ENCODE data around the gene EVC.
"Not testable (repeated sequence)": the region's sequence is repeated elsewhere in the genome, so short reads cannot be mapped to it uniquely, and the experiment has no call there.

The EVC gene

GRCh38 chr4:5816851-5817375 is 105.9 kb downstream of the EVC start:
- no peak for FAIRE-seq

GRCh38 chr4:5821665-5822358 is 110.8 kb downstream of the EVC start:
- FAIRE-seq: no peak

- FAIRE-seq: no peak
Observed at GRCh38 chr4:5822619-5823018, 111.6 kb downstream of the EVC start.

- no peak for FAIRE-seq
Observed at GRCh38 chr4:5823542-5824211, 112.7 kb downstream of the EVC start.

- no peak for FAIRE-seq
Observed at GRCh38 chr4:5824227-5824626, 113.2 kb downstream of the EVC start.

- FAIRE-seq: no peak
Observed at GRCh38 chr4:5824635-5825034, 113.6 kb downstream of the EVC start.

- no peak for FAIRE-seq
Observed at GRCh38 chr4:5825321-5826041, 114.5 kb downstream of the EVC start.

- FAIRE-seq: no peak
Observed at GRCh38 chr4:5826437-5827107, 115.6 kb downstream of the EVC start.

GRCh38 chr4:5827108-5828004 is 116.4 kb downstream of the EVC start:
- no peak for FAIRE-seq

GRCh38 chr4:5828005-5828391 is 117.0 kb downstream of the EVC start:
- FAIRE-seq: no peak

GRCh38 chr4:5836943-5837342 is 125.9 kb downstream of the EVC start:
- no peak for FAIRE-seq

GRCh38 chr4:5837483-5837882 is 126.5 kb downstream of the EVC start:
- FAIRE-seq: not testable (repeated sequence)

GRCh38 chr4:5839332-5839731 is 128.3 kb downstream of the EVC start:
- FAIRE-seq: no peak

GRCh38 chr4:5839751-5840674 is 129.0 kb downstream of the EVC start:
- FAIRE-seq: no peak

- no peak for FAIRE-seq
Observed at GRCh38 chr4:5842456-5842855, 131.5 kb downstream of the EVC start.

GRCh38 chr4:5843573-5844530 is 132.9 kb downstream of the EVC start:
- FAIRE-seq: peak; percentile 59

- no peak for FAIRE-seq
Observed at GRCh38 chr4:5845035-5845905, 134.3 kb downstream of the EVC start.

GRCh38 chr4:5851637-5852301 is 140.8 kb downstream of the EVC start:
- FAIRE-seq: no peak
